ENCODE data around the gene RHD.

GRCh38 chr1:25341746-25342145 is 69.4 kb downstream of the RHD start:
- no peak for TF ChIP-seq POLR2A (IDR thresholded peaks at IDR 0.05)
- no peak for TF ChIP-seq CTCF (IDR thresholded peaks at IDR 0.05)
